GM12878 (cell line): ENCODE data around the gene NAALADL2. TPM values are rescaled to one million over a fixed set of nuclear protein-coding genes. Genes with fewer than 3 reads are reported as not detected.

ENCODE experiments used
- ATAC-seq: fragments of 200-7000 bp; cut with Tn5 transposase; 3 replicates; pipeline ENCODE4 v1.9.1; 2020; ENCODE audit warnings: mild to moderate bottlenecking, moderate library complexity
- BruUV-seq: library from RNA; stranded (reverse); fragments of 400-500 nt; replicated peaks from 2 replicates; lab custom pipeline; 2021; lab: Mats Ljungman, UMichigan
- CTCF ChIA-PET: fragments of 300-600 bp; sonication (Branson Sonifier 250); formaldehyde crosslinking; extraction: SDS; loops from one replicate; lab custom pipeline; 2021; ENCODE audit warnings: inconsistent platforms; lab: Yijun Ruan, JAX
- POLR2A ChIA-PET: fragments of 350-600 bp; formaldehyde crosslinking; extraction: SDS; loops from one replicate; lab custom pipeline; 2021; ENCODE audit warnings: inconsistent platforms; lab: Charles Lee
- RAD21 ChIA-PET: fragments of 300-600 bp; sonication (Branson Sonifier 250); formaldehyde crosslinking; loops from one replicate; lab custom pipeline; 2023; ENCODE audit warnings: antibody characterized with exemption; ENCODE audit not compliant: unreplicated experiment; lab: Charles Lee
- SMC1A ChIA-PET: fragments of 300-600 bp; sonication (Branson Sonifier 250); formaldehyde crosslinking; loops from one replicate; lab custom pipeline; 2023; ENCODE audit not compliant: unreplicated experiment, uncharacterized antibody; lab: Charles Lee
- DNase-seq: peaks from one replicate; pipeline ENCODE4 v3.0.0-alpha.2; 2011; ENCODE audit warnings: low read depth, low spot score
- FAIRE-seq: peaks from 3 replicates; lab custom pipeline; 2011; peaks lifted over from hg19 to GRCh38; lab: Jason Lieb, UNC
- H2AFZ ChIP-seq: 2 replicates; pipeline ENCODE4 v1.6.0; 2011; ENCODE audit warnings: low read depth, low read length, control low read depth; ENCODE audit not compliant: control insufficient read depth
- H3K27ac ChIP-seq: 2 replicates; pipeline ENCODE4 v1.5.1; 2011; ENCODE audit warnings: control low read depth; ENCODE audit not compliant: control insufficient read depth, insufficient read depth
- H3K27me3 ChIP-seq, 2 experiments: replicated peaks in 1 of 2; 2 replicates each; pipeline versions ENCODE4 v1.6.0 to v1.6.1; 2011; ENCODE audit warnings: low read length in 1 of 2; ENCODE audit not compliant: control insufficient read depth in 2 of 2, insufficient read depth in 2 of 2
- H3K36me3 ChIP-seq, 2 experiments: 2 replicates each; pipeline ENCODE4 v1.5.1; 2011; ENCODE audit warnings: low read length in 1 of 2; ENCODE audit not compliant: control insufficient read depth in 2 of 2, insufficient read depth in 2 of 2
- H3K4me1 ChIP-seq: 2 replicates; pipeline ENCODE4 v1.6.1; 2011; ENCODE audit warnings: mild to moderate bottlenecking, low read length, moderate library complexity, mixed read lengths; ENCODE audit not compliant: control insufficient read depth, insufficient read depth
- H3K4me2 ChIP-seq: 2 replicates; pipeline ENCODE4 v1.6.0; 2011; ENCODE audit warnings: control low read depth; ENCODE audit not compliant: control insufficient read depth, insufficient read depth
- H3K4me3 ChIP-seq: fragments of 200-600 bp; sonication (generic); 2 replicates; pipeline ENCODE4 v1.5.1; 2016
- H3K79me2 ChIP-seq: 2 replicates; pipeline ENCODE4 v1.6.0; 2011; ENCODE audit warnings: low read length; ENCODE audit not compliant: control insufficient read depth, insufficient read depth
- H3K9ac ChIP-seq: 2 replicates; pipeline ENCODE4 v1.8.0; 2011; ENCODE audit warnings: low read length, control low read depth, mixed read lengths; ENCODE audit not compliant: control insufficient read depth, insufficient read depth
- H3K9me3 ChIP-seq: replicated peaks from 3 replicates; pipeline ENCODE4 v1.5.1; 2011; ENCODE audit warnings: mild to moderate bottlenecking, low read length; ENCODE audit not compliant: control insufficient read depth, insufficient read depth
- H4K20me1 ChIP-seq: 2 replicates; pipeline ENCODE4 v1.6.0; 2011; ENCODE audit not compliant: control insufficient read depth, insufficient read depth
- ATF2 ChIP-seq: IDR thresholded peaks from 2 replicates; pipeline ENCODE4 v1.6.1; 2012; ENCODE audit warnings: low read length, inconsistent platforms
- BCL3 ChIP-seq: IDR thresholded peaks from 2 replicates; pipeline ENCODE4 v1.6.1; 2011; ENCODE audit warnings: borderline replicate concordance, low read depth, mild to moderate bottlenecking, moderate library complexity, low read length; ENCODE audit not compliant: insufficient read depth, poor library complexity, severe bottlenecking
- ESRRA ChIP-seq: IDR thresholded peaks from 2 replicates; pipeline ENCODE4 v1.6.1; 2012; ENCODE audit warnings: mild to moderate bottlenecking, low read length, improper control_type of control experiment
- FOXM1 ChIP-seq: IDR thresholded peaks from 2 replicates; pipeline ENCODE4 v1.6.1; 2012; ENCODE audit warnings: low read depth, mild to moderate bottlenecking, inconsistent platforms, low read length, moderate library complexity
- JUNB ChIP-seq: IDR thresholded peaks from 2 replicates; pipeline ENCODE4 v1.6.1; 2016; ENCODE audit warnings: antibody characterized with exemption, mild to moderate bottlenecking
- MEF2B ChIP-seq: fragments of 450-650 bp; IDR thresholded peaks from 2 replicates; pipeline ENCODE4 v1.6.1; 2018; ENCODE audit warnings: mild to moderate bottlenecking, moderate library complexity; ENCODE audit not compliant: partially characterized antibody, poor library complexity, severe bottlenecking
- NFYA ChIP-seq: IDR thresholded peaks from 2 replicates; pipeline ENCODE4 v1.6.1; 2011; ENCODE audit warnings: low read depth, mild to moderate bottlenecking, low read length, improper control_type of control experiment, borderline replicate concordance
- RAD21 ChIP-seq: IDR thresholded peaks from 2 replicates; pipeline ENCODE4 v1.6.1; 2011; ENCODE audit warnings: mild to moderate bottlenecking, low read depth, low read length, moderate library complexity; ENCODE audit not compliant: insufficient read depth
- RBBP5 ChIP-seq: fragments of 200-600 bp; sonication (generic); conservative IDR thresholded peaks from 2 replicates; pipeline ENCODE4 v1.6.1; 2016
- RCOR1 ChIP-seq: conservative IDR thresholded peaks from 2 replicates; pipeline ENCODE4 v1.6.1; 2012; ENCODE audit warnings: low read depth, low read length, improper control_type of control experiment
- SMAD5 ChIP-seq: IDR thresholded peaks from 2 replicates; pipeline ENCODE4 v1.6.1; 2016; ENCODE audit warnings: antibody characterized with exemption, low read depth
- SMARCA5 ChIP-seq: fragments of 450-650 bp; IDR thresholded peaks from 2 replicates; pipeline ENCODE4 v1.6.1; 2017; ENCODE audit warnings: mild to moderate bottlenecking
- SMC3 ChIP-seq: IDR thresholded peaks from 2 replicates; pipeline ENCODE4 v1.6.1; 2011; ENCODE audit warnings: low read length, improper control_type of control experiment, borderline replicate concordance
- TCF7 ChIP-seq: IDR thresholded peaks from 2 replicates; pipeline ENCODE4 v1.6.1; 2014; ENCODE audit warnings: antibody characterized with exemption, borderline replicate concordance
- ZBED1 ChIP-seq: IDR thresholded peaks from 2 replicates; pipeline ENCODE4 v1.6.1; 2016; ENCODE audit warnings: borderline replicate concordance
- ZNF687 ChIP-seq: fragments of 450-650 bp; IDR thresholded peaks from 2 replicates; pipeline ENCODE4 v1.6.1; 2017; ENCODE audit warnings: mild to moderate bottlenecking, moderate library complexity
- WGBS: methylation state at CpG from one replicate; pipeline ENCODE4 v1.1.6; 2016; ENCODE audit warnings: low lambda C conversion rate; ENCODE audit not compliant: insufficient replicate concordance, insufficient coverage; ENCODE audit errors: missing lambda C conversion rate; 5-methylcytosine and 5-hydroxymethylcytosine counted together
- in situ Hi-C: fragments of 300-500 bp; cut with MboI; formaldehyde crosslinking; loops from 9 replicates; pipeline ENCODE4 v1.14.3; 2018; ENCODE audit warnings: mixed read lengths
- intact Hi-C: fragments of 100-400 bp; cut with micrococcal nuclease; formaldehyde crosslinking; loops from one replicate; pipeline ENCODE4 v1.14.2; 2022; ENCODE audit not compliant: unreplicated experiment
- polyA plus RNA-seq, 11 experiments: library from polyadenylated mRNA; depleted of rRNA in 4 of 11; unstranded in 6 of 11; stranded (reverse) in 5 of 11; fragments of >200 nt; fragmentation: Nextera tagmentation in 4 of 11; fragmentation: Illumina TruSeq in 1 of 11; extraction: Ambion mirVana in 4 of 11; extraction: Trizol in 1 of 11; gene quantifications; 1 replicate in 1 of 11; 2 replicates in 10 of 11; pipeline versions ENCODE4 v1.2.1 to v1.2.3, GENCODE V29; 2011 to 2016; ENCODE audit warnings: inconsistent platforms in 2 of 11, missing spikeins in 2 of 11, low read depth in 1 of 11
- total RNA-seq, 4 experiments: library from RNA; depleted of rRNA in 3 of 4; stranded (reverse); fragments of >200 nt in 3 of 4; fragmentation: Illumina TruSeq in 1 of 4; extraction: Trizol in 1 of 4; gene quantifications; 2 replicates each; pipeline versions ENCODE4 v1.2.1 to v1.2.3, GENCODE V29; 2013 to 2021

NAALADL2 gene
- total and polyA plus RNA-seq, 10 of the 15 experiments (the other 5 are each of a cell fraction or from before 2014, with no cell fraction given), result 0.06 to 10.8 (median 0.46) TPM

- no peak for TF ChIP-seq ZNF687
- TF ChIP-seq TCF7, result no peak
Measured at GRCh38 chr3:175288621-175289020, 429.5 kb downstream of the NAALADL2 start (continued).

GRCh38 chr3:175294793-175295192 lies 435.7 kb downstream of the NAALADL2 start:
- Histone ChIP-seq H2AFZ (no peak overlapping the region), H3K27me3 (no peaks in the 10 kb centered on the region), H4K20me1 (no peaks in the 10 kb centered on the region), H3K9me3 (no peaks in the 10 kb centered on the region)
- intact Hi-C loops, result no loop called here
- ATAC-seq, result peak; percentile 78
- TF ChIP-seq ZBED1, result no peak
- no peak for TF ChIP-seq RBBP5
- peak; percentile 71 for TF ChIP-seq BCL3
- peak; percentile 65 for TF ChIP-seq MEF2B
- TF ChIP-seq SMC3, result no peak
- no peak for TF ChIP-seq SMAD5
- TF ChIP-seq NFYA, result no peak
- no peak for TF ChIP-seq RCOR1
- TF ChIP-seq ESRRA, result no peak
- TF ChIP-seq RAD21, result peak; percentile 16; the same call in 1 of the 2 replicates
- TF ChIP-seq JUNB, result no peak
- no peak for TF ChIP-seq SMARCA5
- peak; percentile 45; the same call in 1 of the 2 replicates for TF ChIP-seq ATF2
- TF ChIP-seq FOXM1, result no peak
- TF ChIP-seq, all 136 proteins: peak for 4
- ChIA-PET CTCF (interaction anchor here (1.0 kb wide), 1 partner anchor 32 kb away, joined by 3 read pairs; no protein-coding TSS in a partner anchor), POLR2A (interaction anchor here (1.0 to 2.9 kb wide), 2 partner anchors 10 to 20 kb away, joined by 3 to 14 read pairs; no protein-coding TSS in a partner anchor), RAD21 (interaction anchor here (0.6 to 4.5 kb wide), 8 partner anchors 9 to 96 kb away, joined by 3 to 24 read pairs (median 4); no protein-coding TSS in a partner anchor), SMC1A (interaction anchor here (0.9 to 4.2 kb wide), 12 partner anchors 7 to 63 kb away, joined by 3 to 39 read pairs (median 4); no protein-coding TSS in a partner anchor)
- Histone ChIP-seq H3K4me3 (no peak overlapping the region), H3K36me3 (no peaks in the 10 kb centered on the region), H3K4me1 (no peaks in the 10 kb centered on the region), H3K79me2 (no peaks in the 10 kb centered on the region), H3K9ac (no peak overlapping the region), H3K27ac (no peak overlapping the region), H3K4me2 (no peak overlapping the region)
- in situ Hi-C loops, result no loop called here
- no peak for DNase-seq
- BruUV-seq, result no TSS peak
- 31% methylated on average over 2 of the region's 2 CpGs for WGBS
- FAIRE-seq, result peak; percentile 31
